Epithelial cell of esophagus (primary cell): Measurements from ENCODE around the gene ETFBKMT.
"Not testable (repeated sequence)": the region's sequence is repeated elsewhere in the genome, so short reads cannot be mapped to it uniquely, and the experiment has no call there.

Experiments
- DNase-seq: peaks from one replicate; pipeline ENCODE4 v3.0.0; 2010; ENCODE audit warnings: low read depth
- H3K4me3 ChIP-seq: 2 replicates; pipeline ENCODE4 v1.5.1; 2011; ENCODE audit warnings: mild to moderate bottlenecking, low read length, control low read depth
- TF ChIP-seq, protein P1 (sequence below): IDR thresholded peaks from 2 replicates; pipeline ENCODE4 v1.5.1; 2011; ENCODE audit warnings: low read depth, mild to moderate bottlenecking, low read length, control low read depth, inconsistent platforms; ENCODE audit not compliant: insufficient read depth; ENCODE audit errors: missing control alignments

ETFBKMT gene

GRCh38 chr12:31672521-31672920, 13.0 kb downstream of the ETFBKMT start:
- no peak overlapping the region for H3K4me3 ChIP-seq
- no peak for DNase-seq
- TF ChIP-seq, protein P1, sequence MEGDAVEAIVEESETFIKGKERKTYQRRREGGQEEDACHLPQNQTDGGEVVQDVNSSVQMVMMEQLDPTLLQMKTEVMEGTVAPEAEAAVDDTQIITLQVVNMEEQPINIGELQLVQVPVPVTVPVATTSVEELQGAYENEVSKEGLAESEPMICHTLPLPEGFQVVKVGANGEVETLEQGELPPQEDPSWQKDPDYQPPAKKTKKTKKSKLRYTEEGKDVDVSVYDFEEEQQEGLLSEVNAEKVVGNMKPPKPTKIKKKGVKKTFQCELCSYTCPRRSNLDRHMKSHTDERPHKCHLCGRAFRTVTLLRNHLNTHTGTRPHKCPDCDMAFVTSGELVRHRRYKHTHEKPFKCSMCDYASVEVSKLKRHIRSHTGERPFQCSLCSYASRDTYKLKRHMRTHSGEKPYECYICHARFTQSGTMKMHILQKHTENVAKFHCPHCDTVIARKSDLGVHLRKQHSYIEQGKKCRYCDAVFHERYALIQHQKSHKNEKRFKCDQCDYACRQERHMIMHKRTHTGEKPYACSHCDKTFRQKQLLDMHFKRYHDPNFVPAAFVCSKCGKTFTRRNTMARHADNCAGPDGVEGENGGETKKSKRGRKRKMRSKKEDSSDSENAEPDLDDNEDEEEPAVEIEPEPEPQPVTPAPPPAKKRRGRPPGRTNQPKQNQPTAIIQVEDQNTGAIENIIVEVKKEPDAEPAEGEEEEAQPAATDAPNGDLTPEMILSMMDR, result no peak

- DNase-seq, result peak; percentile 84
- TF ChIP-seq, protein P1, result peak; percentile 81
- H3K4me3 ChIP-seq, result no peak overlapping the region
Observed at GRCh38 chr12:31682136-31682962, 22.9 kb downstream of the ETFBKMT start.

DNA sequence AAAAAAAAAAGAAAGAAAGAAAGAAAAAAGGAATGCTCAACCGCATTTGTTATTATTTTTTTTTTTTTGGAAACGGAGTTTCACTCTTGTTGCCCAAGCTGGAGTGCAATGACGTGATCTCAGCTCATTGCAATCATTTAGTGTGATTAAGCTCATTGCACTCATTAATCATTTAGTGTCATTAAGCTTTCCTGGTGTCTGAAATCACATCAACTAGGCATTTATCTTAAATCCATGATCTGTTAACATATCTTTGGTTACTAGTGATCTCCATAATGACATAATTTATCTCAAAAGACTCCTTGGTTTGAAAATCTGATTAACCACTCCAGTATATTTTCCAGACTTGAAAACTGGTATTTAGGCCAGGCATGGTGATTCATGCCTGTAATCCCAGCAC, 26.3 kb downstream of the ETFBKMT start:
- DNase-seq, result no peak
- no peak overlapping the region for H3K4me3 ChIP-seq
- TF ChIP-seq, protein P1, result no peak

DNA sequence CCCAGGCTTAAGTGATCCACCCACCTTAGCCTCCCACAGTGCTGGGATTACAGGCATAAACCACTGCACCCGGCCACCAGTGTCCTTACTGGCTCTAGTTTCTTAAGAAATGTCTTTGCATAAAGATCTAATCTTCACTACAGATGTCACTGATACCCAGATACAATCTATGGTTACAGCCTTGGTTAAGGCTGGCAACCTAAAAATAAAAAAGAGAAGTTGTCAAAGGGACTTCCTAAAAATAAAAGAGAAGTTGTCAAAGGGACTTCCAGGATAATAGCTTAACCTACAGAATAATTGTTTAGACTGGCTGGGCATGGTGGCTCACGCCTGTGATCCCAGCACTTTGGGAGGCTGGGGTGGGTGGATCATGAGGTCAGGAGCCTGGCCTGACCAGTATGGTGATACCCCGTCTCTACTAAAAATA, 27.6 kb downstream of the ETFBKMT start:
- TF ChIP-seq, protein P1, result no peak
- no peak overlapping the region for H3K4me3 ChIP-seq
- no peak for DNase-seq

DNA sequence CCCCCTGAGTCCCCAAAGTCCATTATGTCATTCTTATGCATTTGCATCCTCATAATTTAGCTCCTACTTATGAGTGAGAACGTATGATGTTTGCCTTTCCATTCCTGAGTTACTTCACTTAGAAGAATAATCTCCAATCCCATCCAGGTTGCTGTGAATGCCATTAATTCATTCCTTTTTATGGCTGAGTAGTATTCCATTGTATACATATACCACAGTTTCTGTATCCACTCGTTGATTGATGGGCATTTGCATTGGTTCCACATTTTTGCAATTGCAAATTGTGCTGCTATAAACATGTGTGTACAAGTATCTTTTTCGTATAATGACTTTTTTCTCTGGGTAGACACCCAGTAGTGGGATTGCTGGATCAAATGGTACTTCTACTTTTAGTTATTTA, 30.4 kb downstream of the ETFBKMT start:
- H3K4me3 ChIP-seq, DNase-seq: not testable (repeated sequence)

DNA sequence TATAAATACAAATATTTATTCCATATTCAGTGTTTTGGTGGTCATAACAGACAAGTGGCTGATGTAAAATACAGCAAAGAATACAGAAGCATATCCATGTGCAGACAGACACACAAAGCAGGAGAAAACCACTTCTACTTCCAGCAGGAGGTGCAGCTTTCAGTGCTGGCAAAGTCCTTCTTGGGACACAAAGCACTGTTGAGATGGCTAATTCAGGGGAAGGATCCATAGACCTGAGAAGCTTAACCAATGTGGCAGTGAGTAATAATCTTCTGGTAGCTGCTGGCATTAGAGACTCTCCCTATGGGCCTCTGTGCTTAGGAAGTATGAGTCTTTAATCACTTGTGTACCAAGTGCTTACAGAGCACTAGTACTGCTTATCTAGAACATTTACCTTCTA, 42.6 kb downstream of the ETFBKMT start:
- TF ChIP-seq, protein P1, result peak; percentile 31
- peak; percentile 48 for DNase-seq
- no peak overlapping the region for H3K4me3 ChIP-seq

DNA sequence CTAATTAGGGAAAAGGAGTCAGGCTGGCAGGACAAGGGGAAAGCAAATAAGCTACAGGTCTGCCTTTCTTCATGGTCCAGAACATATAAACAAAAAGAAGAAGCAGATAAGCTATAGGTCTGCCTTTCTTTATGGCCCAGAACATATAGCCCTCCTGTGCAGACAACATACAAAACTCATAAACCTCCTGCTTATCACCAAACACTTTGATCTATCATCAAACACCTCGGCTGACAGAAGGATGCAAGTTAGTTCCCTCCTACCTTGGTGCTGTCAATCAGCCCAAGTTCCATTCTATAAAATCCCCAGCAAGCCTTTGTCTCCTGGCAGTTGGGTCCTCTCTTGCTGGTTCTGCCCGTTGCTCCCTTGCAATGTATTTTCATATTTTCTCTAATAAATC, 46.1 kb downstream of the ETFBKMT start:
- H3K4me3 ChIP-seq, result no peak overlapping the region
- no peak for DNase-seq
- TF ChIP-seq, protein P1, result no peak

- DNase-seq, H3K4me3 ChIP-seq: not testable (repeated sequence)
Observed at GRCh38 chr12:31708118-31708517, 48.6 kb downstream of the ETFBKMT start.
